GM04503 (cell line): ENCODE measurements around the gene PRMT5.

ENCODE experiments used
- DNase-seq: peaks from one replicate; pipeline ENCODE4 v3.0.0-alpha.2; 2012; ENCODE audit warnings: low read depth

The PRMT5 gene

GRCh38 chr14:22875003-22875747, 54.0 kb downstream of the PRMT5 start:
- no peak for DNase-seq

DNA sequence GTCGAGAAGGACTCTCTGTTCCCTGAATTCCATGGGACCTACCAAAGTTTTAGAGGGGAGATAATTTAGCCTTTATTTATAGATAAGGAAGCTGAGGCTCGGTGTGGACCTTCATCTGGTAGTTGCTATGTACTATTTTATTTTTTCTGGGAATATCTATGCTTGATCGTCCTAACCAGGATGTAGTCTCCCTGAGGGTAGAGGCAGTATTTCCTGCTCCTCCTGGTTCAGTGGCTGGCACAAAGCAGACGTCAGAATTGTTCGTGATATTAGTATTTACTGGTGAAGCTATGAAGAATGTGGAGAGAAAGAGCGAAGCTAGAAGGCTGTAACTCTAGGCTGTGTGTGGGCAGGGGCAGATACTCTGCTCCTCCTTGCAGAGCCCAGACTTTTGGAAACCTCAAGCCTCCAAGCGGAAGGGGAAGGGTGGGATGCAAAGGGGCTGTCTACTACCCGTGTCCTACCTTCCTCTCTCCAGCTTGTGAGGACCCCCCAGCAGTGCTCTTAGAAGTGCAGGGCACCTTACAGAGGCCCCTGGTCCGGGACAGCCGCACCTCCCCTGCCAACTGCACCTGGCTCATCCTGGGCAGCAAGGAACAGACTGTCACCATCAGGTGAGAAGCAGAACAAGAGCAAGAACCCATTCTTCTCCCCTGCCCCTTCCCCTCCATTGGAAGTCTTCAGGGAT, 56.2 kb downstream of the PRMT5 start:
- DNase-seq = no peak

DNA sequence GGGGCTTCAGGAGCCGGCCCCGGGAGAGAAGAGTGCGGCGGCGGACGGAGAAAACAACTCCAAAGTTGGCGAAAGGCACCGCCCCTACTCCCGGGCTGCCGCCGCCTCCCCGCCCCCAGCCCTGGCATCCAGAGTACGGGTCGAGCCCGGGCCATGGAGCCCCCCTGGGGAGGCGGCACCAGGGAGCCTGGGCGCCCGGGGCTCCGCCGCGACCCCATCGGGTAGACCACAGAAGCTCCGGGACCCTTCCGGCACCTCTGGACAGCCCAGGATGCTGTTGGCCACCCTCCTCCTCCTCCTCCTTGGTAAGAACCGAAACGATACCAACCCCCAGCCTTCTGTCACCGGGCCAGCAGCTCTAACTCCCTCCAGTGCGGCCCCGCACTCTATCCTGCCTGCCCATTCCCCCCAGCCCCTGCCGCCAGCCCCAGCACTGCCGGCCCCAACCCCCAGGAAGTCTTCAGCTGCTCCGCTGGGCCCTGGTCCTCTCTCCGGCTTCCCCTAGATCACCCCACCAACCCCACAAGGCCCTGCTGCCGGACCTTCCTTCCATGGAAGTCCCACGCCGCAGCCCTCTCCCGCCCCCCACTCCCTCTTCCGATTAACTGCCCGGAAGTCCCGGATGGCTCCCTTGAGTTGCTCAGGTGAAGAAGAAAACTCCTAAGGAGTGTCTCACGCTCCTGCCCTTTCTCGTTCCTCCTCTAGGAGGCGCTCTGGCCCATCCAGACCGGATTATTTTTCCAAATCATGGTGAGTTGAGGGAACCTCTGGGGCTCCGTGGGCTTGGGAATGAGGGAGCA, 56.9 kb downstream of the PRMT5 start:
- peak; percentile 59 for DNase-seq

- peak; percentile 55 for DNase-seq
Observed at GRCh38 chr14:22871224-22872032, 57.7 kb downstream of the PRMT5 start, which contains the start of gene LRP10. Gene LRP10 (plus strand): TSS chr14:22871740. CDS start chr14:22872304, 564 bp downstream.

GRCh38 chr14:22870811-22871223, 58.4 kb downstream of the PRMT5 start:
- DNase-seq = no peak
